ENCODE results near the gene C11orf68.

Gene C11orf68

GRCh38 chr11:65871811-65872548 lies 46.9 kb downstream of the C11orf68 start:
- DNase-seq (ENCODE audit: low spot score) = no peak

- no peak for DNase-seq (ENCODE audit: low spot score)
These were observed 47.9 kb downstream of the C11orf68 start for GRCh38 chr11:65870706-65871681.

GRCh38 chr11:65870307-65870658 lies 48.6 kb downstream of the C11orf68 start:
- DNase-seq (ENCODE audit: low spot score) = no peak

GRCh38 chr11:65869643-65870306 lies 49.1 kb downstream of the C11orf68 start:
- no peak for DNase-seq (ENCODE audit: low spot score)

GRCh38 chr11:65868907-65869306 lies 50.0 kb downstream of the C11orf68 start:
- DNase-seq (ENCODE audit: low spot score) = no peak

GRCh38 chr11:65868076-65868667 lies 50.7 kb downstream of the C11orf68 start:
- no peak for DNase-seq (ENCODE audit: low spot score)

GRCh38 chr11:65867284-65868071 lies 51.4 kb downstream of the C11orf68 start:
- DNase-seq (ENCODE audit: low spot score) = no peak

All from putamen (tissue), 1 donor.